A549 (cell line): ENCODE measurements around the gene ARF1. TPM values are rescaled to one million over a fixed set of nuclear protein-coding genes. Genes with fewer than 3 reads are reported as not detected.

Experiments
- ATAC-seq, 2 experiments: fragments of 200-7000 bp in 1 of 2; fragments of >200 bp in 1 of 2; cut with Nextera tagmentation in 1 of 2; cut with Tn5 transposase in 1 of 2; 3 replicates each; pipeline versions ENCODE4 v1.8.0 to v1.9.1; 2018 to 2020; ENCODE audit warnings: mild to moderate bottlenecking in 1 of 2, moderate library complexity in 1 of 2
- CTCF ChIA-PET: fragments of 300-600 bp; sonication (Branson Sonifier 250); formaldehyde crosslinking; extraction: SDS; loops from one replicate; lab custom pipeline; 2021; ENCODE audit warnings: antibody characterized with exemption, inconsistent platforms; lab: Yijun Ruan, JAX
- POLR2A ChIA-PET: fragments of 350-600 bp; formaldehyde crosslinking; extraction: SDS; loops from one replicate; lab custom pipeline; 2021; ENCODE audit warnings: antibody characterized with exemption, inconsistent platforms; lab: Yijun Ruan, JAX
- DNase-seq, 2 experiments: peaks; one replicate each; pipeline versions ENCODE4 v3.0.0 to v3.0.0-alpha.2; 2011 to 2016; ENCODE audit warnings: low read depth in 1 of 2, low spot score in 1 of 2
- FAIRE-seq: peaks from 2 replicates; lab custom pipeline; 2011; peaks lifted over from hg19 to GRCh38; lab: Jason Lieb, UNC
- H3K27ac ChIP-seq, 2 experiments: fragments of >200 bp; sonication (Bioruptor Twin); formaldehyde crosslinking; 3 replicates each; pipeline ENCODE4 v1.5.1; 2016 to 2017
- H3K4me1 ChIP-seq: fragments of >200 bp; sonication (Bioruptor Twin); formaldehyde crosslinking; 3 replicates; pipeline ENCODE4 v1.6.1; 2016
- H3K4me2 ChIP-seq: fragments of >200 bp; sonication (Bioruptor Twin); formaldehyde crosslinking; 3 replicates; pipeline ENCODE4 v1.6.1; 2016
- H3K4me3 ChIP-seq: fragments of >200 bp; sonication (Bioruptor Twin); formaldehyde crosslinking; 3 replicates; pipeline ENCODE4 v1.5.1; 2016
- H3K9me3 ChIP-seq: fragments of >200 bp; sonication (Bioruptor Twin); formaldehyde crosslinking; 3 replicates; pipeline ENCODE4 v1.6.1; 2016
- BCL3 ChIP-seq: fragments of >200 bp; sonication (Bioruptor Twin); formaldehyde crosslinking; IDR thresholded peaks from 3 replicates; pipeline ENCODE4 v1.6.1; 2016
- E2F6 ChIP-seq: IDR thresholded peaks from 2 replicates; pipeline ENCODE4 v1.6.1; 2012; ENCODE audit warnings: low read depth, borderline replicate concordance
- EP300 ChIP-seq, 2 experiments: fragments of >200 bp; sonication (Bioruptor Twin); formaldehyde crosslinking; IDR thresholded peaks; 2 replicates in 1 of 2; 3 replicates in 1 of 2; pipeline ENCODE4 v1.6.1; 2016 to 2017
- GATA3 ChIP-seq: IDR thresholded peaks from 2 replicates; pipeline ENCODE4 v1.6.1; 2012; ENCODE audit warnings: borderline replicate concordance
- HMGXB4 ChIP-seq: fragments of 250-450 bp; sonication (Bioruptor Pico); IDR thresholded peaks from 2 replicates; pipeline ENCODE4 v1.5.0; 2021; ENCODE audit warnings: mild to moderate bottlenecking, moderate library complexity, borderline replicate concordance
- HOXB13 ChIP-seq: fragments of 250-450 bp; sonication (Bioruptor Pico); IDR thresholded peaks from 2 replicates; pipeline ENCODE4 v1.5.0; 2020; ENCODE audit warnings: low read depth, mild to moderate bottlenecking, moderate library complexity
- NPAS2 ChIP-seq: fragments of 250-450 bp; sonication (Bioruptor Pico); IDR thresholded peaks from 2 replicates; pipeline ENCODE4 v1.8.0; 2022; ENCODE audit warnings: mild to moderate bottlenecking, moderate library complexity, borderline replicate concordance
- NR3C1 ChIP-seq: fragments of >200 bp; sonication (Bioruptor Twin); formaldehyde crosslinking; IDR thresholded peaks from 3 replicates; pipeline ENCODE4 v1.6.1; 2017
- REST ChIP-seq: fragments of 200-600 bp; sonication (generic); IDR thresholded peaks from 2 replicates; pipeline ENCODE4 v1.6.1; 2016; ENCODE audit warnings: antibody characterized with exemption, mild to moderate bottlenecking, moderate library complexity
- RNF2 ChIP-seq: fragments of 200-600 bp; sonication (generic); IDR thresholded peaks from 2 replicates; pipeline ENCODE4 v1.6.1; 2016; ENCODE audit warnings: low read depth, mild to moderate bottlenecking, antibody characterized with exemption, moderate library complexity, borderline replicate concordance
- SREBF2 ChIP-seq: fragments of 450-650 bp; IDR thresholded peaks from 2 replicates; pipeline ENCODE4 v1.6.1; 2014; ENCODE audit warnings: mild to moderate bottlenecking, moderate library complexity
- ZC3H11A ChIP-seq: fragments of 450-650 bp; IDR thresholded peaks from 2 replicates; pipeline ENCODE4 v1.6.1; 2014; ENCODE audit warnings: antibody characterized with exemption, mild to moderate bottlenecking
- ZNF302 ChIP-seq: fragments of 250-450 bp; sonication (Bioruptor Pico); IDR thresholded peaks from 2 replicates; pipeline ENCODE4 v1.9.0; 2021; ENCODE audit warnings: inconsistent platforms, mild to moderate bottlenecking, moderate library complexity
- ZSCAN20 ChIP-seq: fragments of 250-450 bp; sonication (Bioruptor Pico); IDR thresholded peaks from 2 replicates; pipeline ENCODE4 v1.8.0; 2022; ENCODE audit warnings: mild to moderate bottlenecking, moderate library complexity
- WGBS: methylation state at CpG from one replicate; pipeline ENCODE4 v1.1.6; 2017; ENCODE audit errors: missing lambda C conversion rate; 5-methylcytosine and 5-hydroxymethylcytosine counted together
- polyA plus RNA-seq, 4 experiments: library from polyadenylated mRNA; depleted of rRNA in 3 of 4; stranded (reverse); fragments of >200 nt; fragmentation: RNase III in 1 of 4; extraction: RNeasy Plus Mini Kit Qiagen cat#74134 plus additional on column Dnase treatment in 1 of 4; gene quantifications; 2 replicates in 3 of 4; 3 replicates in 1 of 4; pipeline ENCODE4 v1.2.3, GENCODE V29; 2011 to 2017

The ARF1 gene
- polyA plus RNA-seq, 2 of the 4 experiments (the other 2 are of a cell fraction), result 297 to 376 TPM

- TF ChIP-seq HMGXB4 (CRISPR knock-in tag) (no peak), NR3C1 (no peak), E2F6 (no peak), ZNF302 (CRISPR knock-in tag) (no peak), SREBF2 (no peak), EP300 (IDR thresholded peaks at IDR 0.05) (no peak)
Observed at GRCh38 chr1:228058172-228058948, 24.1 kb upstream of the ARF1 start (continued).

GRCh38 chr1:228058949-228059633 lies 23.4 kb upstream of the ARF1 start:
- TF ChIP-seq ZNF302 (CRISPR knock-in tag), result no peak
- TF ChIP-seq BCL3, result no peak
- no peak for TF ChIP-seq REST
- no peak for TF ChIP-seq HOXB13 (CRISPR knock-in tag)
- no peak for TF ChIP-seq ZC3H11A
- no peak for TF ChIP-seq RNF2
- TF ChIP-seq NPAS2 (CRISPR knock-in tag), result no peak
- TF ChIP-seq ZSCAN20 (CRISPR knock-in tag), result no peak
- TF ChIP-seq GATA3, result no peak
- peaks cover 5% of the 10 kb centered on the region; the same call in 2 of the 3 replicates for H3K9me3 ChIP-seq
- peak overlapping the region; percentile 59 for H3K4me3 ChIP-seq
- DNase-seq, result no peak
- peak in 1 of 2 experiments; percentile 26; a peak in 4 of 6 replicates for ATAC-seq
- peak overlapping the region in 1 of 2 experiments; percentile 84; a peak in 4 of 6 replicates for H3K27ac ChIP-seq
- FAIRE-seq, result no peak
- CTCF ChIA-PET, result interaction anchor here (0.6 to 4.1 kb wide), 4 partner anchors 17 to 55 kb away, joined by 3 to 25 read pairs (median 4); no protein-coding TSS in a partner anchor
- 55% methylated on average over 28 of the region's 66 CpGs for WGBS
- peaks cover 12% of the 10 kb centered on the region; the same call in 2 of the 3 replicates for H3K4me1 ChIP-seq
- H3K4me2 ChIP-seq, result peak overlapping the region; percentile 98
- POLR2A ChIA-PET, result no interaction called here
